NCI-H1048 (cell line): Measurements from ENCODE around the gene AHSA1.

Experiments
- DNase-seq: peaks from one replicate; lab custom pipeline; 2025; lab: John Stamatoyannopoulos, UW

AHSA1 gene

GRCh38 chr14:77509366-77509765 is 51.5 kb downstream of the AHSA1 start:
- no peak for DNase-seq

- DNase-seq, result no peak
Observed at GRCh38 chr14:77511486-77512162, 53.7 kb downstream of the AHSA1 start.

GRCh38 chr14:77516126-77516525 is 58.2 kb downstream of the AHSA1 start:
- DNase-seq, result no peak
